GM23338 (cell line): Measurements from ENCODE around the gene STX1A.

ENCODE experiments used
- CTCF ChIP-seq, 2 experiments: fragments of 200-600 bp in 1 of 2; sonication (generic) in 1 of 2; conservative IDR thresholded peaks; 2 replicates each; pipeline versions ENCODE4 v1.5.1 to v1.6.1; 2016 to 2017; ENCODE audit warnings: antibody characterized with exemption in 2 of 2, low read depth in 2 of 2, mild to moderate bottlenecking in 2 of 2, moderate library complexity in 1 of 2
- EZH2 ChIP-seq: fragments of 200-600 bp; sonication (generic); IDR thresholded peaks from one replicate; pipeline ENCODE4 v1.8.0; 2017; ENCODE audit warnings: antibody characterized with exemption, mild to moderate bottlenecking, low read depth; ENCODE audit not compliant: unreplicated experiment
- EZH2phosphoT487 ChIP-seq: fragments of 200-600 bp; sonication (generic); IDR thresholded peaks from one replicate; pipeline ENCODE4 v1.8.1; 2018; ENCODE audit warnings: antibody characterized with exemption; ENCODE audit not compliant: unreplicated experiment
- JUNB ChIP-seq: IDR thresholded peaks from one replicate; pipeline ENCODE4 v1.6.1; 2016; ENCODE audit warnings: antibody characterized with exemption; ENCODE audit not compliant: unreplicated experiment
- POLR2AphosphoS5 ChIP-seq: IDR thresholded peaks from 2 replicates; pipeline ENCODE4 v1.6.1; 2016; ENCODE audit warnings: antibody characterized with exemption, low read depth
- STAT1 ChIP-seq: IDR thresholded peaks from one replicate; pipeline ENCODE4 v1.6.1; 2016; ENCODE audit warnings: antibody characterized with exemption; ENCODE audit not compliant: unreplicated experiment
- ZNF114 ChIP-seq: fragments of 250-450 bp; sonication (Bioruptor Pico); IDR thresholded peaks from 2 replicates; pipeline ENCODE4 v1.5.0; 2020; ENCODE audit warnings: mild to moderate bottlenecking, moderate library complexity

DNA sequence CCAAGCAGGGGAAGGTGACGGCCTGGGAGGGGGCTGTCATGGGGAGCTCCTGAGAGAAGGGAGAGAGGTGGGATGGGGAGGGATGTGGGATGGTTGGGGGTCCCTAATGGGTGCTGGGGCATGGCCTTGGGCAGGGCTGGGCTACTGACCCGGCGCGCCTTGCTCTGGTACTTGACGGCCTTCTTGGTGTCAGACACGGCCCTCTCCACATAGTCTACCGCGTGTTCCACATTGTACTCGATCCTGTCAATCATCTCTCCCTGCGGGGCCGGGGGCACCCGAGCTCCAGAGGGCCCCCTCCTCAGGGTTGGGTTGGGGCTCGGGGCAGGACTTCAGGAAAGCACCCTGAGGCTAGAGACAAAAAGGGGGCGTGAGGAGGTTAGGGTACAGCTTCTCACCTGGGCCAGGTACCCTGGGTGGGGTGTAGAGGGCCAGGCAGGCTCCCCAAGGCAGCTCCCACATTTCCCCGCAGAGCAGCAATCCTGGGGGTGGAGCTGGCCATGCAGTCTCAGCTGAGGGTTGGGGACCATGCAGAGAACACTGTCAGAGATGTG, 18.8 kb downstream of the STX1A start:
- TF ChIP-seq CTCF (conservative IDR thresholded peaks at IDR 0.05; ENCODE audit: low read depth in 2 of 2) = no peak
- TF ChIP-seq POLR2AphosphoS5 = no peak
- no peak for TF ChIP-seq ZNF114 (CRISPR knock-in tag)
- TF ChIP-seq EZH2phosphoT487 = no peak
- no peak for TF ChIP-seq EZH2
- no peak for TF ChIP-seq JUNB
- no peak for TF ChIP-seq STAT1
